Activated CD8-positive, alpha-beta memory T cell treated with anti-CD3 and anti-CD28 coated beads for 24 hours (primary cell): ENCODE measurements around the gene SLC10A7.

Experiments
- DNase-seq: peaks from one replicate; pipeline ENCODE4 v3.0.0-alpha.2; 2020

The SLC10A7 gene

GRCh38 chr4:146521541-146522097 is at the start of gene SLC10A7:
Gene SLC10A7 (minus strand): TSS chr4:146521940. CDS start chr4:146521717, 223 bp downstream.
- DNase-seq: peak; percentile 88

GRCh38 chr4:146567396-146567795 is 45.7 kb upstream of the SLC10A7 start:
- no peak for DNase-seq

GRCh38 chr4:146564492-146564891 is 42.8 kb upstream of the SLC10A7 start:
- no peak for DNase-seq

- DNase-seq: no peak
Measured at GRCh38 chr4:146550161-146550560, 28.4 kb upstream of the SLC10A7 start.

- no peak for DNase-seq
Measured at GRCh38 chr4:146548443-146548842, 26.7 kb upstream of the SLC10A7 start.

- no peak for DNase-seq
Measured at GRCh38 chr4:146545102-146545501, 23.4 kb upstream of the SLC10A7 start.

GRCh38 chr4:146534178-146534577 is 12.4 kb upstream of the SLC10A7 start:
- DNase-seq: no peak

- no peak for DNase-seq
Measured at GRCh38 chr4:146525754-146526153, 4.0 kb upstream of the SLC10A7 start.

GRCh38 chr4:146524663-146525062 is 2.9 kb upstream of the SLC10A7 start:
- no peak for DNase-seq

GRCh38 chr4:146522869-146523205 is 1.1 kb upstream of the SLC10A7 start:
- DNase-seq: no peak

GRCh38 chr4:146522098-146522868 is 543 bp upstream of the SLC10A7 start:
- peak; percentile 92 for DNase-seq

GRCh38 chr4:146520896-146521540 is 722 bp downstream of the SLC10A7 start:
- peak; percentile 60 for DNase-seq

GRCh38 chr4:146514651-146515357 is 6.9 kb downstream of the SLC10A7 start:
- DNase-seq: no peak

GRCh38 chr4:146513548-146513947 is 8.2 kb downstream of the SLC10A7 start:
- DNase-seq: no peak

- DNase-seq: no peak
Measured at GRCh38 chr4:146511381-146511780, 10.4 kb downstream of the SLC10A7 start.

GRCh38 chr4:146510942-146511341 is 10.8 kb downstream of the SLC10A7 start:
- DNase-seq: no peak

GRCh38 chr4:146508229-146508939 is 13.4 kb downstream of the SLC10A7 start:
- no peak for DNase-seq

GRCh38 chr4:146507632-146508031 is 14.1 kb downstream of the SLC10A7 start:
- no peak for DNase-seq

GRCh38 chr4:146506272-146506671 is 15.5 kb downstream of the SLC10A7 start:
- DNase-seq: no peak

- no peak for DNase-seq
Measured at GRCh38 chr4:146500216-146500615, 21.5 kb downstream of the SLC10A7 start.

GRCh38 chr4:146498291-146498690 is 23.4 kb downstream of the SLC10A7 start:
- DNase-seq: no peak

- no peak for DNase-seq
Measured at GRCh38 chr4:146495269-146495668, 26.5 kb downstream of the SLC10A7 start.

GRCh38 chr4:146494143-146494542 is 27.6 kb downstream of the SLC10A7 start:
- no peak for DNase-seq
